H1 (cell line): ENCODE data around the gene TMEM135. TPM values are rescaled to one million over a fixed set of nuclear protein-coding genes. Genes with fewer than 3 reads are reported as not detected.

ENCODE experiments used
- ATF3 ChIP-seq: IDR thresholded peaks from 2 replicates; pipeline ENCODE4 v1.6.1; 2011; ENCODE audit warnings: low read depth, mild to moderate bottlenecking, low read length; ENCODE audit not compliant: insufficient read depth
- BRCA1 ChIP-seq: IDR thresholded peaks from 2 replicates; pipeline ENCODE4 v1.6.1; 2012; ENCODE audit warnings: low read depth, low read length, improper control_type of control experiment
- CHD7 ChIP-seq: fragments of 300-600 bp; sonication (generic); IDR thresholded peaks from 2 replicates; pipeline ENCODE4 v1.7.1; 2012; ENCODE audit warnings: low read length, moderate library complexity, mild to moderate bottlenecking, inconsistent platforms; ENCODE audit not compliant: insufficient replicate concordance
- EP300 ChIP-seq, 2 experiments: IDR thresholded peaks; 1 replicate in 1 of 2; 2 replicates in 1 of 2; pipeline ENCODE4 v1.6.1; 2011 to 2012; ENCODE audit warnings: low read depth in 2 of 2, low read length in 2 of 2, mild to moderate bottlenecking in 2 of 2, borderline replicate concordance in 1 of 2, inconsistent platforms in 1 of 2, moderate library complexity in 1 of 2
- JUN ChIP-seq: IDR thresholded peaks from 2 replicates; pipeline ENCODE4 v1.6.1; 2011; ENCODE audit warnings: low read depth, mild to moderate bottlenecking, improper control_type of control experiment, low read length
- RNF2 ChIP-seq: fragments of 200-900, 300-1000 bp; sonication (generic); IDR thresholded peaks from 2 replicates; pipeline ENCODE4 v1.7.1; 2016; ENCODE audit warnings: borderline replicate concordance, low read depth, mild to moderate bottlenecking, antibody characterized with exemption, low read length; ENCODE audit not compliant: poor library complexity, severe bottlenecking; ENCODE audit errors: missing control alignments
- SAP30 ChIP-seq: fragments of 300-600 bp; sonication (generic); IDR thresholded peaks from 2 replicates; pipeline ENCODE4 v1.7.1; 2012; ENCODE audit warnings: low read length, moderate library complexity, mild to moderate bottlenecking, inconsistent platforms; ENCODE audit not compliant: insufficient read depth, insufficient replicate concordance
- SP1 ChIP-seq: IDR thresholded peaks from 2 replicates; pipeline ENCODE4 v1.6.1; 2011; ENCODE audit warnings: low read depth, low read length
- YY1 ChIP-seq: IDR thresholded peaks from 2 replicates; pipeline ENCODE4 v1.6.1; 2011; ENCODE audit warnings: low read depth, mild to moderate bottlenecking, low read length
- polyA plus RNA-seq, 7 experiments: library from polyadenylated mRNA; depleted of rRNA in 3 of 7; stranded (reverse) in 5 of 7; unstranded in 2 of 7; fragments of >200 nt in 5 of 7; fragments of 200-250 nt in 2 of 7; gene quantifications; 1 replicate in 5 of 7; 2 replicates in 1 of 7; 4 replicates in 1 of 7; pipeline versions ENCODE4 v1.2.1 to v1.2.3, GENCODE V29; 2011 to 2013; ENCODE audit warnings: missing spikeins in 2 of 7, mixed read lengths in 2 of 7
- total RNA-seq: library from RNA; stranded (reverse); fragmentation: NEBNext Ultra II Directional; extraction: Animal tissue kit (Norgen Biotek cat#: 25700); gene quantifications from 2 replicates; pipeline ENCODE4 v1.2.1, GENCODE V29; 2021

TMEM135 gene
- total and polyA plus RNA-seq, 2 of the 8 experiments (the other 6 are each of a cell fraction or from before 2014, with no cell fraction given): 9.3 to 31.3 TPM

- no peak for TF ChIP-seq ATF3
- TF ChIP-seq SP1: 0 out of 2 replicates have a peak, but pooled peaks have one; percentile 43
- TF ChIP-seq JUN: no peak
- TF ChIP-seq SAP30: no peak
- TF ChIP-seq EP300 (IDR thresholded peaks at IDR 0.05; ENCODE audit: borderline replicate concordance in 1 of 2, low read depth in 2 of 2, low read length in 2 of 2): peak in 1 of 2 experiments; percentile 31; a peak in 1 of 3 replicates
- TF ChIP-seq YY1: no peak
- TF ChIP-seq BRCA1: peak; percentile 64; the same call in 1 of the 2 replicates
- no peak for TF ChIP-seq RNF2
- peak; percentile 59 for TF ChIP-seq CHD7
These were observed 45.3 kb downstream of the TMEM135 start (continued) for GRCh38 chr11:87083029-87083428.
